GM12891 (cell line): ENCODE measurements around the gene FER.

Experiments used
- POLR2A ChIP-seq: IDR thresholded peaks from 2 replicates; pipeline ENCODE4 v1.6.1; 2011; ENCODE audit warnings: low read depth, low read length, control low read depth
- POLR2AphosphoS5 ChIP-seq: IDR thresholded peaks from 2 replicates; pipeline ENCODE4 v1.6.1; 2011; ENCODE audit warnings: low read depth, low read length, control low read depth
- TAF1 ChIP-seq: IDR thresholded peaks from 2 replicates; pipeline ENCODE4 v1.6.1; 2011; ENCODE audit warnings: low read depth, low read length, control low read depth

GRCh38 chr5:108867656-108868055 lies 120.0 kb downstream of the FER start:
- TF ChIP-seq POLR2A (no peak), POLR2AphosphoS5 (no peak), TAF1 (no peak)
